Adrenal gland (tissue), 12 donors: Measurements from ENCODE around the gene KIF19. TPM values are rescaled to one million over a fixed set of nuclear protein-coding genes. Genes with fewer than 3 reads are reported as not detected.
"Not testable (repeated sequence)": the region's sequence is repeated elsewhere in the genome, so short reads cannot be mapped to it uniquely, and the experiment has no call there.

Experiments used
- DNase-seq, 7 donors: peaks; one replicate each; pipeline ENCODE4 v3.0.0-alpha.2; 2019 to 2020
- H3K27ac ChIP-seq, 5 donors: fragments of 200-600 bp; sonication (generic) in 4 of 5; 1 replicate in 3 of 5; 2 replicates in 2 of 5; pipeline versions ENCODE4 v1.5.1 to v1.8.0; 2016 to 2020; ENCODE audit warnings: mild to moderate bottlenecking in 1 of 5
- H3K27me3 ChIP-seq: fragments of 200-600 bp; 2 replicates; pipeline ENCODE4 v1.8.0; 2021
- H3K36me3 ChIP-seq, 2 donors: fragments of 200-600 bp; replicated peaks in 1 of 2; 1 replicate in 1 of 2; 2 replicates in 1 of 2; pipeline versions ENCODE4 v1.5.1 to v1.8.0; 2018 to 2022
- H3K4me1 ChIP-seq, 2 donors: fragments of 200-600 bp; replicated peaks in 1 of 2; 1 replicate in 1 of 2; 2 replicates in 1 of 2; pipeline versions ENCODE4 v1.5.1 to v1.8.0; 2018 to 2021
- H3K4me3 ChIP-seq, 4 donors: fragments of 200-600 bp; sonication (generic) in 3 of 4; one replicate each; pipeline ENCODE4 v1.5.1; 2016 to 2018
- H3K9me3 ChIP-seq, 3 donors: fragments of 200-600 bp; sonication (generic) in 1 of 3; replicated peaks in 1 of 3; 1 replicate in 2 of 3; 2 replicates in 1 of 3; pipeline versions ENCODE4 v1.5.1 to v1.8.0; 2016 to 2021
- CTCF ChIP-seq, 6 experiments: fragments of 450-650 bp in 4 of 6; fragments of 200-600 bp in 2 of 6; sonication (generic) in 1 of 6; IDR thresholded peaks; 1 replicate in 5 of 6; 2 replicates in 1 of 6; pipeline versions ENCODE4 v1.5.1 to v1.8.0; 2016 to 2021; ENCODE audit warnings: antibody characterized with exemption in 6 of 6, mild to moderate bottlenecking in 2 of 6, moderate library complexity in 1 of 6
- POLR2A ChIP-seq, 2 donors: fragments of 450-650 bp; IDR thresholded peaks; one replicate each; pipeline ENCODE4 v1.6.1; 2017; ENCODE audit warnings: antibody characterized with exemption in 2 of 2, mild to moderate bottlenecking in 2 of 2, moderate library complexity in 1 of 2
- WGBS, 4 donors: extraction: QIAGEN DNeasy Blood & Tissue Kit in 2 of 4; methylation state at CpG; one replicate each; pipeline versions ENCODE4 v1.1.5 to v1.1.7; 2013 to 2017; 5-methylcytosine and 5-hydroxymethylcytosine counted together
- intact Hi-C, 2 donors: fragments of 100-400 bp; cut with DNase I; formaldehyde crosslinking; loops; one replicate each; pipeline versions ENCODE4 v1.14.1 to v1.15.0; 2022 to 2023
- polyA plus RNA-seq, 3 donors: library from polyadenylated mRNA; stranded (reverse); fragments of 200-250 nt in 2 of 3; fragments of 350-450 nt in 1 of 3; fragmentation: Illumina TruSeq in 1 of 3; extraction: RNeasy Lipid Tissue Mini Kit (QIAGEN cat#74804) in 1 of 3; gene quantifications; one replicate each; pipeline ENCODE4 v1.2.3, GENCODE V29; 2013 to 2014
- total RNA-seq, 9 donors: library from RNA; depleted of rRNA in 4 of 9; stranded (reverse); fragments of >200 nt in 4 of 9; fragments of 120-200 nt in 1 of 9; fragmentation: NEBNext Ultra II Directional in 1 of 9; extraction: Animal tissue kit (Norgen Biotek cat#: 25700) in 1 of 9; gene quantifications; one replicate each; pipeline versions ENCODE4 v1.1.0 to v1.2.4, GENCODE V29; 2013 to 2023
- donor health status: healthy with polysubstance abuse.
- donor health status: Bipolar disorder and iron deficiency.
- donor health status: DM: yes; HTN: yes; CAD: no.
- donor health status: DM: no; HTN: no; CAD: no.
- donor health status: DM: no; HTN: no; CAD: no.
- donor health status: DM: yes; HTN: yes; CAD: no.

The KIF19 gene
- total and polyA plus RNA-seq, 12 donors = 0.06 to 1.7 (median 0.30) TPM; not detected in 2

GRCh38 chr17:74403512-74404137 is 77.6 kb downstream of the KIF19 start:
- H3K4me1 ChIP-seq = no peaks in the 10 kb centered on the region
- intact Hi-C loops = no loop called here
- no peak overlapping the region for H3K27ac ChIP-seq
- H3K4me3 ChIP-seq = no peak overlapping the region
- WGBS, 4 donors = 62 to 81% (median 72%) methylated on average over 9 to 12 of the region's 12 CpGs
- no peaks in the 10 kb centered on the region for H3K36me3 ChIP-seq
- no peaks in the 10 kb centered on the region for H3K9me3 ChIP-seq
- H3K27me3 ChIP-seq = no peaks in the 10 kb centered on the region
- no peak for DNase-seq
- TF ChIP-seq POLR2A (IDR thresholded peaks at IDR 0.05) (no peak), CTCF (IDR thresholded peaks at IDR 0.05) (no peak)

- TF ChIP-seq CTCF (IDR thresholded peaks at IDR 0.05) (no peak), POLR2A (IDR thresholded peaks at IDR 0.05) (no peak)
Measured at GRCh38 chr17:74404218-74404617, 78.2 kb downstream of the KIF19 start.

GRCh38 chr17:74404789-74405188 is 78.8 kb downstream of the KIF19 start:
- no peak overlapping the region for H3K4me3 ChIP-seq
- H3K27ac ChIP-seq = no peak overlapping the region
- H3K36me3 ChIP-seq = no peaks in the 10 kb centered on the region
- no peaks in the 10 kb centered on the region for H3K4me1 ChIP-seq
- 77 to 90% (median 84%) methylated on average over 6 of the region's 6 CpGs for WGBS, 4 donors
- H3K27me3 ChIP-seq = no peaks in the 10 kb centered on the region
- no peak for DNase-seq
- intact Hi-C loops = no loop called here
- TF ChIP-seq CTCF (IDR thresholded peaks at IDR 0.05) = no peak
- TF ChIP-seq POLR2A (IDR thresholded peaks at IDR 0.05) = no peak
- no peaks in the 10 kb centered on the region for H3K9me3 ChIP-seq

More at GRCh38 chr17:74404218-74404617, 78.2 kb downstream of the KIF19 start:
- Histone ChIP-seq H3K36me3 (no peaks in the 10 kb centered on the region), H3K4me1 (no peaks in the 10 kb centered on the region), H3K9me3 (no peaks in the 10 kb centered on the region), H3K4me3 (no peak overlapping the region), H3K27ac (no peak overlapping the region), H3K27me3 (no peaks in the 10 kb centered on the region)
- DNase-seq = no peak
- intact Hi-C loops = no loop called here
- 59 to 71% methylated on average over 7 of the region's 7 CpGs; no CpG with 5 or more reads in 2 of the 4 donors for WGBS, 4 donors

GRCh38 chr17:74405311-74405710 is 79.3 kb downstream of the KIF19 start:
- DNase-seq, H3K9me3 ChIP-seq, intact Hi-C loops, H3K27me3 ChIP-seq, H3K4me1 ChIP-seq, H3K4me3 ChIP-seq, H3K36me3 ChIP-seq, H3K27ac ChIP-seq: not testable (repeated sequence)
- WGBS, 4 donors = 85 to 93% (median 90%) methylated on average over 5 of the region's 5 CpGs

Other genes starting within 250 kb of the KIF19 start
- gene RPL38, start 122.5 kb upstream of the KIF19 start, total RNA-seq = 1,000 to 10,000 TPM in 1 of 9 donors, 100 to 1,000 TPM in 8; 136 to 1,558 (median 716) TPM
- gene RPL38, start 122.5 kb upstream of the KIF19 start, polyA plus RNA-seq = 1,000 to 10,000 TPM in 2 of 3 donors, 100 to 1,000 TPM in 1; 998 to 1,921 (median 1,717) TPM
- 10 to 100 TPM in 4 of 9 donors, 1 to 10 TPM in 5; 3.7 to 24.0 (median 9.7) TPM for gene TTYH2, start 112.7 kb upstream of the KIF19 start, total RNA-seq
- gene TTYH2, start 112.7 kb upstream of the KIF19 start, polyA plus RNA-seq = 10 to 100 TPM in 1 of 3 donors, 1 to 10 TPM in 2; 2.9 to 40.5 (median 5.6) TPM
- under 1 TPM in 2 of 9 donors, not detected in 7; 0.06 to 0.14 TPM for gene DNAI2, start 52.0 kb upstream of the KIF19 start, total RNA-seq
- under 1 TPM in 1 of 3 donors, not detected in 2; 0.26 TPM for gene DNAI2, start 52.0 kb upstream of the KIF19 start, polyA plus RNA-seq
- 1 to 10 TPM in 2 of 9 donors, under 1 TPM in 3, not detected in 4; 0.11 to 1.1 (median 0.69) TPM for gene BTBD17, start 35.6 kb downstream of the KIF19 start, total RNA-seq
- under 1 TPM; 0.10 to 0.72 (median 0.24) TPM for gene BTBD17, start 35.6 kb downstream of the KIF19 start, polyA plus RNA-seq
- not detected for gene GPR142, start 41.3 kb downstream of the KIF19 start, total RNA-seq
- under 1 TPM in 1 of 3 donors, not detected in 2; 0.13 TPM for gene GPR142, start 41.3 kb downstream of the KIF19 start, polyA plus RNA-seq
- 10 to 100 TPM; 20.1 to 67.2 (median 33.8) TPM for gene GPRC5C, start 105.9 kb downstream of the KIF19 start, total RNA-seq
- gene GPRC5C, start 105.9 kb downstream of the KIF19 start, polyA plus RNA-seq = 10 to 100 TPM in 2 of 3 donors, 1 to 10 TPM in 1; 2.7 to 29.8 (median 18.2) TPM
- gene CD300A, start 140.4 kb downstream of the KIF19 start, total RNA-seq = 10 to 100 TPM in 6 of 9 donors, 1 to 10 TPM in 3; 1.6 to 26.6 (median 15.1) TPM
- gene CD300A, start 140.4 kb downstream of the KIF19 start, polyA plus RNA-seq = 10 to 100 TPM in 1 of 3 donors, 1 to 10 TPM in 2; 7.3 to 11.7 (median 8.5) TPM
- under 1 TPM in 8 of 9 donors, not detected in 1; 0.17 to 0.95 (median 0.26) TPM for gene CD300LB, start 205.2 kb downstream of the KIF19 start, total RNA-seq
- under 1 TPM; 0.24 to 0.40 (median 0.30) TPM for gene CD300LB, start 205.2 kb downstream of the KIF19 start, polyA plus RNA-seq
- 1 to 10 TPM in 7 of 9 donors, under 1 TPM in 1, not detected in 1; 0.22 to 4.5 (median 2.5) TPM for gene CD300C, start 219.9 kb downstream of the KIF19 start, total RNA-seq
- 1 to 10 TPM in 2 of 3 donors, under 1 TPM in 1; 0.64 to 1.2 (median 1.0) TPM for gene CD300C, start 219.9 kb downstream of the KIF19 start, polyA plus RNA-seq
- not detected for gene CD300H, start 241.3 kb downstream of the KIF19 start, total RNA-seq
- gene CD300H, start 241.3 kb downstream of the KIF19 start, polyA plus RNA-seq = not detected